Measurements from ENCODE around the gene KRT36.

DNA sequence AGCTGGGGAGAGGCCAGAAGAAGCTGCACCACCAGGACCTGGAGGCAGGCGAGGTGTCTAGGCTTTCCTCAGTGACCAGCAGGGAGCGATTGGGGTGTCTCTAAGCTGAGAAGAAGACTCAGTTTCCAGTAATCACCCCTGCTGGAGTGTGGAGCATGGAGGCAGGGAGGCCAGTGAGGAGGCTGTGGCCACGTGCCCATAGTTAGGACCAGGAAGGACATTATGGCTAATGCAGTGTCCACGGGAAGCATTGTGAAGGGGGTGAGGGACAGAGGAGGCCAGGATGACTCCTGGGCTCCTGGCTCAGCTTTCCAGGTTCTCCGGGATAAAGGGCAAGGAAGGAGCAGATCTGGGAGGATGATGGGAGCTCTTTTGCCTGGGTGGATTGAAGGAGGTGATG lies 10.0 kb upstream of the KRT36 start:
- TF ChIP-seq, protein P1, sequence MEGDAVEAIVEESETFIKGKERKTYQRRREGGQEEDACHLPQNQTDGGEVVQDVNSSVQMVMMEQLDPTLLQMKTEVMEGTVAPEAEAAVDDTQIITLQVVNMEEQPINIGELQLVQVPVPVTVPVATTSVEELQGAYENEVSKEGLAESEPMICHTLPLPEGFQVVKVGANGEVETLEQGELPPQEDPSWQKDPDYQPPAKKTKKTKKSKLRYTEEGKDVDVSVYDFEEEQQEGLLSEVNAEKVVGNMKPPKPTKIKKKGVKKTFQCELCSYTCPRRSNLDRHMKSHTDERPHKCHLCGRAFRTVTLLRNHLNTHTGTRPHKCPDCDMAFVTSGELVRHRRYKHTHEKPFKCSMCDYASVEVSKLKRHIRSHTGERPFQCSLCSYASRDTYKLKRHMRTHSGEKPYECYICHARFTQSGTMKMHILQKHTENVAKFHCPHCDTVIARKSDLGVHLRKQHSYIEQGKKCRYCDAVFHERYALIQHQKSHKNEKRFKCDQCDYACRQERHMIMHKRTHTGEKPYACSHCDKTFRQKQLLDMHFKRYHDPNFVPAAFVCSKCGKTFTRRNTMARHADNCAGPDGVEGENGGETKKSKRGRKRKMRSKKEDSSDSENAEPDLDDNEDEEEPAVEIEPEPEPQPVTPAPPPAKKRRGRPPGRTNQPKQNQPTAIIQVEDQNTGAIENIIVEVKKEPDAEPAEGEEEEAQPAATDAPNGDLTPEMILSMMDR (conservative IDR thresholded peaks at IDR 0.05; ENCODE audit: low read depth, low read length), result no peak
- no peak for TF ChIP-seq EZH2 (IDR thresholded peaks at IDR 0.05; ENCODE audit: low read length, unreplicated experiment)
